Upper lobe of left lung (tissue), 4 donors: ENCODE results near the gene BNC1.

Experiments
- CTCF ChIP-seq, 6 experiments: fragments of 450-650 bp in 4 of 6; fragments of 200-600 bp in 2 of 6; sonication (generic) in 2 of 6; IDR thresholded peaks; one replicate each; pipeline ENCODE4 v1.5.1; 2016 to 2019; ENCODE audit warnings: antibody characterized with exemption in 6 of 6
- EP300 ChIP-seq, 4 donors: sonication (generic); formaldehyde crosslinking; IDR thresholded peaks; one replicate each; pipeline ENCODE4 v1.5.1; 2017; ENCODE audit warnings: antibody characterized with exemption in 4 of 4, control low read depth in 2 of 4
- POLR2A ChIP-seq, 4 donors: fragments of 450-650 bp; IDR thresholded peaks; one replicate each; pipeline ENCODE4 v1.5.1; 2016 to 2017; ENCODE audit warnings: antibody characterized with exemption in 4 of 4, mild to moderate bottlenecking in 2 of 4
- POLR2AphosphoS5 ChIP-seq, 2 donors: sonication (generic); formaldehyde crosslinking; IDR thresholded peaks; one replicate each; pipeline ENCODE4 v1.5.1; 2017; ENCODE audit warnings: antibody characterized with exemption in 2 of 2

GRCh38 chr15:83306561-83306960 lies 22.1 kb upstream of the BNC1 start:
- TF ChIP-seq CTCF (IDR thresholded peaks at IDR 0.05) (no peak), POLR2A (IDR thresholded peaks at IDR 0.05) (no peak), EP300 (IDR thresholded peaks at IDR 0.05) (no peak), POLR2AphosphoS5 (IDR thresholded peaks at IDR 0.05) (no peak)
